Natural killer cell treated with Interleukin-12 subunit alpha and Interleukin-12 subunit beta and Interleukin-15 and Interleukin-18, amount 100 ng/mL, for 72 hours (primary cell): ENCODE measurements around the gene SUGT1. TPM values are rescaled to one million over a fixed set of nuclear protein-coding genes. Genes with fewer than 3 reads are reported as not detected.
"Not testable (repeated sequence)": the region's sequence is repeated elsewhere in the genome, so short reads cannot be mapped to it uniquely, and the experiment has no call there.

Source experiments
- ATAC-seq, 2 donors: fragments of 150-1000 bp; cut with Tn5 transposase in 1 of 2; sonication (Bioruptor Pico), chemical (Tn5 transposase) in 1 of 2; 2 replicates each; pipeline ENCODE4 v1.10.0; 2021
- DNase-seq: peaks from one replicate; pipeline ENCODE4 v3.0.0; 2022; ENCODE audit warnings: low spot score
- H3K27ac Mint-ChIP-seq, 2 donors: 1 replicate in 1 of 2; 2 replicates in 1 of 2; pipeline ENCODE4 v1.8.0; 2022; ENCODE audit warnings: mixed read lengths in 2 of 2, mild to moderate bottlenecking in 1 of 2, moderate library complexity in 1 of 2
- H3K27me3 Mint-ChIP-seq, 2 donors: 1 replicate in 1 of 2; 2 replicates in 1 of 2; pipeline ENCODE4 v1.8.0; 2022; ENCODE audit warnings: mixed read lengths in 2 of 2
- H3K36me3 Mint-ChIP-seq: one replicate; pipeline ENCODE4 v1.8.0; 2022; ENCODE audit warnings: mixed read lengths
- H3K4me1 Mint-ChIP-seq, 2 donors: 1 replicate in 1 of 2; 2 replicates in 1 of 2; pipeline ENCODE4 v1.8.0; 2022; ENCODE audit warnings: low read depth in 2 of 2, mixed read lengths in 2 of 2, mild to moderate bottlenecking in 1 of 2
- H3K4me3 Mint-ChIP-seq: one replicate; pipeline ENCODE4 v1.8.0; 2022; ENCODE audit warnings: mixed read lengths
- H3K9me3 Mint-ChIP-seq: 2 replicates; pipeline ENCODE4 v1.8.0; 2022; ENCODE audit warnings: mixed read lengths
- total RNA-seq, 2 donors: library from RNA; stranded (reverse); gene quantifications; one replicate each; pipeline ENCODE4 v1.2.3, GENCODE V29; 2022

Gene SUGT1
- total RNA-seq, 2 donors from 2014 or later, result 49.0 to 58.1 TPM

- ATAC-seq, result peak; percentile 75 to 94
Observed at GRCh38 chr13:52695856-52696255, 43.2 kb downstream of the SUGT1 start.

GRCh38 chr13:52696566-52696965 is 43.9 kb downstream of the SUGT1 start:
- no peak overlapping the region for H3K27ac Mint-ChIP-seq
- no peak for DNase-seq

More at GRCh38 chr13:52695856-52696255, 43.2 kb downstream of the SUGT1 start:
- no peaks in the 10 kb centered on the region for H3K9me3 Mint-ChIP-seq
- H3K27ac Mint-ChIP-seq, result no peak overlapping the region
- DNase-seq, result no peak
- H3K36me3 Mint-ChIP-seq, result peaks cover 6% of the 10 kb centered on the region
- H3K4me1 Mint-ChIP-seq, result peaks cover 9 to 11% of the 10 kb centered on the region in 2 donors
- H3K4me3 Mint-ChIP-seq, result no peak overlapping the region
- no peaks in the 10 kb centered on the region for H3K27me3 Mint-ChIP-seq

GRCh38 chr13:52701728-52702465 is 49.3 kb downstream of the SUGT1 start:
- Mint-ChIP-seq H3K27ac (no peak overlapping the region), H3K27me3 (no peaks in the 10 kb centered on the region), H3K4me1 (peaks cover 0 to 2% of the 10 kb centered on the region in 2 donors), H3K36me3 (no peaks in the 10 kb centered on the region), H3K4me3 (no peak overlapping the region), H3K9me3 (no peaks in the 10 kb centered on the region)
- DNase-seq, result no peak
- ATAC-seq, result no peak

More at GRCh38 chr13:52696566-52696965, 43.9 kb downstream of the SUGT1 start:
- no peak for ATAC-seq
- Mint-ChIP-seq H3K4me1 (peaks cover 9 to 11% of the 10 kb centered on the region in 2 donors), H3K4me3 (no peak overlapping the region), H3K27me3 (no peaks in the 10 kb centered on the region), H3K9me3 (no peaks in the 10 kb centered on the region), H3K36me3 (peaks cover 2% of the 10 kb centered on the region)

GRCh38 chr13:52703482-52703881 is 50.8 kb downstream of the SUGT1 start:
- peaks cover 0 to 2% of the 10 kb centered on the region in 2 donors for H3K4me1 Mint-ChIP-seq
- ATAC-seq, result no peak
- DNase-seq, result no peak
- no peaks in the 10 kb centered on the region for H3K27me3 Mint-ChIP-seq
- no peak overlapping the region for H3K4me3 Mint-ChIP-seq
- H3K27ac Mint-ChIP-seq, result no peak overlapping the region
- H3K9me3 Mint-ChIP-seq, result no peaks in the 10 kb centered on the region
- no peaks in the 10 kb centered on the region for H3K36me3 Mint-ChIP-seq

GRCh38 chr13:52706081-52706480 is 53.4 kb downstream of the SUGT1 start:
- Mint-ChIP-seq H3K4me3 (no peak overlapping the region), H3K4me1 (peaks cover 0 to 2% of the 10 kb centered on the region in 2 donors), H3K27me3 (no peaks in the 10 kb centered on the region), H3K36me3 (no peaks in the 10 kb centered on the region), H3K27ac (no peak overlapping the region), H3K9me3 (no peaks in the 10 kb centered on the region)
- DNase-seq, result no peak
- no peak for ATAC-seq

- Mint-ChIP-seq H3K27ac (no peak overlapping the region), H3K9me3 (no peaks in the 10 kb centered on the region), H3K4me1 (no peaks in the 10 kb centered on the region), H3K36me3 (no peaks in the 10 kb centered on the region), H3K27me3 (peaks cover 0 to 1% of the 10 kb centered on the region in 2 donors), H3K4me3 (no peak overlapping the region)
- ATAC-seq (no peak), DNase-seq (no peak)
Observed at GRCh38 chr13:52707375-52707774, 54.7 kb downstream of the SUGT1 start.

GRCh38 chr13:52708266-52708665 is 55.6 kb downstream of the SUGT1 start:
- H3K27ac Mint-ChIP-seq, H3K36me3 Mint-ChIP-seq, H3K4me1 Mint-ChIP-seq, ATAC-seq, DNase-seq, H3K9me3 Mint-ChIP-seq, H3K4me3 Mint-ChIP-seq, H3K27me3 Mint-ChIP-seq: not testable (repeated sequence)

GRCh38 chr13:52711286-52711685 is 58.6 kb downstream of the SUGT1 start:
- H3K27me3 Mint-ChIP-seq, result peaks cover 5 to 10% of the 10 kb centered on the region in 2 donors
- H3K36me3 Mint-ChIP-seq, result no peaks in the 10 kb centered on the region
- H3K27ac Mint-ChIP-seq, result no peak overlapping the region
- no peak overlapping the region for H3K4me3 Mint-ChIP-seq
- H3K4me1 Mint-ChIP-seq, result no peaks in the 10 kb centered on the region
- DNase-seq (no peak), ATAC-seq (no peak)
- H3K9me3 Mint-ChIP-seq, result no peaks in the 10 kb centered on the region

- Mint-ChIP-seq H3K4me1 (no peaks in the 10 kb centered on the region), H3K27me3 (peaks cover 11 to 18% of the 10 kb centered on the region in 2 donors), H3K36me3 (no peaks in the 10 kb centered on the region), H3K4me3 (no peak overlapping the region), H3K27ac (no peak overlapping the region), H3K9me3 (no peaks in the 10 kb centered on the region)
- DNase-seq, result no peak
- no peak for ATAC-seq
Observed at GRCh38 chr13:52712385-52712784, 59.7 kb downstream of the SUGT1 start.

GRCh38 chr13:52713894-52714293 is 61.3 kb downstream of the SUGT1 start:
- H3K27me3 Mint-ChIP-seq, result peaks cover 20 to 33% of the 10 kb centered on the region in 2 donors
- no peak overlapping the region for H3K4me3 Mint-ChIP-seq
- DNase-seq (no peak), ATAC-seq (no peak)
- peaks cover 3% of the 10 kb centered on the region for H3K9me3 Mint-ChIP-seq
- H3K36me3 Mint-ChIP-seq, result peaks cover 9% of the 10 kb centered on the region
- no peak overlapping the region for H3K27ac Mint-ChIP-seq
- no peaks in the 10 kb centered on the region for H3K4me1 Mint-ChIP-seq

- H3K9me3 Mint-ChIP-seq, H3K27ac Mint-ChIP-seq, ATAC-seq, H3K4me3 Mint-ChIP-seq, H3K4me1 Mint-ChIP-seq, DNase-seq: not testable (repeated sequence)
- Mint-ChIP-seq H3K27me3 (peaks cover 28 to 40% of the 10 kb centered on the region in 2 donors), H3K36me3 (peaks cover 20% of the 10 kb centered on the region)
Observed at GRCh38 chr13:52720904-52721303, 68.3 kb downstream of the SUGT1 start.

- H3K4me3 Mint-ChIP-seq, DNase-seq, H3K4me1 Mint-ChIP-seq, H3K27ac Mint-ChIP-seq, H3K9me3 Mint-ChIP-seq, ATAC-seq: not testable (repeated sequence)
- Mint-ChIP-seq H3K36me3 (peaks cover 20% of the 10 kb centered on the region), H3K27me3 (peaks cover 31 to 38% of the 10 kb centered on the region in 2 donors)
Observed at GRCh38 chr13:52721356-52721755, 68.7 kb downstream of the SUGT1 start.

- DNase-seq, result no peak
- Mint-ChIP-seq H3K36me3 (peaks cover 18% of the 10 kb centered on the region), H3K27me3 (peaks cover 20 to 27% of the 10 kb centered on the region in 2 donors), H3K27ac (no peak overlapping the region), H3K9me3 (peaks cover 2% of the 10 kb centered on the region), H3K4me3 (no peak overlapping the region), H3K4me1 (no peaks in the 10 kb centered on the region)
- ATAC-seq, result no peak
Observed at GRCh38 chr13:52723181-52723580, 70.5 kb downstream of the SUGT1 start.

GRCh38 chr13:52725302-52725701 is 72.7 kb downstream of the SUGT1 start:
- H3K27me3 Mint-ChIP-seq, result peaks cover 8 to 14% of the 10 kb centered on the region in 2 donors
- H3K9me3 Mint-ChIP-seq, result no peaks in the 10 kb centered on the region
- no peaks in the 10 kb centered on the region for H3K4me1 Mint-ChIP-seq
- H3K27ac Mint-ChIP-seq, result no peak overlapping the region
- no peaks in the 10 kb centered on the region for H3K36me3 Mint-ChIP-seq
- no peak overlapping the region for H3K4me3 Mint-ChIP-seq
- DNase-seq, result no peak
- ATAC-seq, result no peak
